ENCODE measurements around the gene PHF20. TPM values are rescaled to one million over a fixed set of nuclear protein-coding genes. Genes with fewer than 3 reads are reported as not detected.

Gene PHF20
- total and polyA plus RNA-seq, 4 donors, result 17.5 to 51.5 (median 32.6) TPM

GRCh38 chr20:35796571-35796970 is 24.8 kb downstream of the PHF20 start:
- H3K36me3 ChIP-seq (ENCODE audit: control insufficient read depth in 4 of 4, insufficient read depth in 4 of 4, low read length in 4 of 4), result peaks cover 0 to 6% (median 2%) of the 10 kb centered on the region in 4 donors
- no peak overlapping the region for H3K27ac ChIP-seq (ENCODE audit: low read depth in 1 of 2, low read length in 1 of 2)
- TF ChIP-seq CTCF (IDR thresholded peaks at IDR 0.05; ENCODE audit: control extremely low read depth, extremely low read depth), result no peak
- no peak overlapping the region for H3K4me3 ChIP-seq
- H3K9me3 ChIP-seq (ENCODE audit: control insufficient read depth in 4 of 4, insufficient read depth in 3 of 4, low read length in 3 of 4), result no peaks in the 10 kb centered on the region
- H3K27me3 ChIP-seq (ENCODE audit: control insufficient read depth in 3 of 3, insufficient read depth in 3 of 3, low read length in 2 of 3), result no peaks in the 10 kb centered on the region
- 12 to 18% methylated on average over 2 of the region's 2 CpGs for WGBS, 2 donors
- no peak overlapping the region for H3K9ac ChIP-seq (ENCODE audit: insufficient read depth in 1 of 2, low read length in 2 of 2)
- H3K4me1 ChIP-seq (ENCODE audit: control insufficient read depth in 5 of 5, insufficient read depth in 5 of 5, low read length in 5 of 5), result peaks cover 0 to 5% (median 0%) of the 10 kb centered on the region in 5 donors
- DNase-seq, result no peak
- no peak for ATAC-seq (ENCODE audit: insufficient read depth, low FRiP score)

- no peak for TF ChIP-seq CTCF (IDR thresholded peaks at IDR 0.05; ENCODE audit: control extremely low read depth, extremely low read depth)
- Histone ChIP-seq H3K27ac (ENCODE audit: low read depth in 1 of 2, low read length in 1 of 2) (no peak overlapping the region), H3K36me3 (ENCODE audit: control insufficient read depth in 4 of 4, insufficient read depth in 4 of 4, low read length in 4 of 4) (peaks cover 0 to 19% (median 13%) of the 10 kb centered on the region in 4 donors), H3K4me1 (ENCODE audit: control insufficient read depth in 5 of 5, insufficient read depth in 5 of 5, low read length in 5 of 5) (no peaks in the 10 kb centered on the region), H3K27me3 (ENCODE audit: control insufficient read depth in 3 of 3, insufficient read depth in 3 of 3, low read length in 2 of 3) (no peaks in the 10 kb centered on the region), H3K9me3 (ENCODE audit: control insufficient read depth in 4 of 4, insufficient read depth in 3 of 4, low read length in 3 of 4) (no peaks in the 10 kb centered on the region), H3K4me3 (no peak overlapping the region), H3K9ac (ENCODE audit: insufficient read depth in 1 of 2, low read length in 2 of 2) (no peak overlapping the region)
- DNase-seq (no peak), ATAC-seq (ENCODE audit: insufficient read depth, low FRiP score) (no peak)
- WGBS, 2 donors, result 71 to 77% methylated on average over 1 of the region's 1 CpG
Measured at GRCh38 chr20:35801865-35802264, 30.1 kb downstream of the PHF20 start.

- H3K9me3 ChIP-seq (ENCODE audit: control insufficient read depth in 4 of 4, insufficient read depth in 3 of 4, low read length in 3 of 4), result no peaks in the 10 kb centered on the region
- H3K27me3 ChIP-seq (ENCODE audit: control insufficient read depth in 3 of 3, insufficient read depth in 3 of 3, low read length in 2 of 3), result no peaks in the 10 kb centered on the region
- no peak overlapping the region for H3K27ac ChIP-seq (ENCODE audit: low read depth in 1 of 2, low read length in 1 of 2)
- H3K36me3 ChIP-seq (ENCODE audit: control insufficient read depth in 4 of 4, insufficient read depth in 4 of 4, low read length in 4 of 4), result peaks cover 0 to 19% (median 15%) of the 10 kb centered on the region in 4 donors
- WGBS, 2 donors, result 96 to 98% methylated on average over 3 of the region's 3 CpGs
- H3K9ac ChIP-seq (ENCODE audit: insufficient read depth in 1 of 2, low read length in 2 of 2), result no peak overlapping the region
- no peaks in the 10 kb centered on the region for H3K4me1 ChIP-seq (ENCODE audit: control insufficient read depth in 5 of 5, insufficient read depth in 5 of 5, low read length in 5 of 5)
- TF ChIP-seq CTCF (IDR thresholded peaks at IDR 0.05; ENCODE audit: control extremely low read depth, extremely low read depth), result no peak
- no peak for DNase-seq
- no peak overlapping the region for H3K4me3 ChIP-seq
- no peak for ATAC-seq (ENCODE audit: insufficient read depth, low FRiP score)
Measured at GRCh38 chr20:35806075-35806474, 34.3 kb downstream of the PHF20 start.

GRCh38 chr20:35807877-35808276 is 36.1 kb downstream of the PHF20 start:
- DNase-seq, result no peak
- Histone ChIP-seq H3K4me3 (no peak overlapping the region), H3K9me3 (ENCODE audit: control insufficient read depth in 4 of 4, insufficient read depth in 3 of 4, low read length in 3 of 4) (no peaks in the 10 kb centered on the region), H3K27me3 (ENCODE audit: control insufficient read depth in 3 of 3, insufficient read depth in 3 of 3, low read length in 2 of 3) (no peaks in the 10 kb centered on the region), H3K4me1 (ENCODE audit: control insufficient read depth in 5 of 5, insufficient read depth in 5 of 5, low read length in 5 of 5) (no peaks in the 10 kb centered on the region), H3K9ac (ENCODE audit: insufficient read depth in 1 of 2, low read length in 2 of 2) (no peak overlapping the region), H3K36me3 (ENCODE audit: control insufficient read depth in 4 of 4, insufficient read depth in 4 of 4, low read length in 4 of 4) (peaks cover 0 to 11% (median 7%) of the 10 kb centered on the region in 4 donors), H3K27ac (ENCODE audit: low read depth in 1 of 2, low read length in 1 of 2) (no peak overlapping the region)
- ATAC-seq (ENCODE audit: insufficient read depth, low FRiP score), result no peak
- WGBS, 2 donors, result 91 to 94% methylated on average over 2 of the region's 2 CpGs
- TF ChIP-seq CTCF (IDR thresholded peaks at IDR 0.05; ENCODE audit: control extremely low read depth, extremely low read depth), result no peak
